Stimulated activated naive CD4-positive, alpha-beta T cell treated with Interleukin-2 at 50 U/mL for 16 hours (primary cell): ENCODE measurements around the gene ZNF558.
"Not testable (repeated sequence)": the region's sequence is repeated elsewhere in the genome, so short reads cannot be mapped to it uniquely, and the experiment has no call there.

Experiments used
- DNase-seq: peaks from one replicate; lab custom pipeline; 2025; lab: John Stamatoyannopoulos, UW

ZNF558 gene

GRCh38 chr19:8806661-8807060 lies 25.4 kb downstream of the ZNF558 start:
- DNase-seq: no peak

DNA sequence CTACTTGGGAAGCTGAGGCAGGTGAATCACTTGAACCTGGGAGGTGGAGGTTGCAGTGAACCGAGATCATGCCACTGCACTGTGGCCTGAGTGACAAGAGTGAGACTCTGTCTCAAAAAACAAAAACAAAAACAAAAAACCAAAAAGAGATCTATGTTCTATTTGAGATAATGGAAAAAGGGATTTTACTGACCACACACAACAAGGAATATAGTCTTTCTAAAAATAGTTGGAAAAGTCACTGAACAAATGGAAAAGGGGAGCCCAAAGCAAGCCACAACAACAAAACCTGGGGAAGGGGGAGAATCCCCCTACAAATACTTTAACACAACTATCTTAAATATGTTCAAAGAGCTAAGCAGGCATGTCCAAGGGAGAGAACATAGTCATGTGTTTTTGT lies 37.3 kb downstream of the ZNF558 start:
- no peak for DNase-seq

- not testable (repeated sequence) for DNase-seq
These were observed 58.5 kb downstream of the ZNF558 start for GRCh38 chr19:8773587-8773986.

DNA sequence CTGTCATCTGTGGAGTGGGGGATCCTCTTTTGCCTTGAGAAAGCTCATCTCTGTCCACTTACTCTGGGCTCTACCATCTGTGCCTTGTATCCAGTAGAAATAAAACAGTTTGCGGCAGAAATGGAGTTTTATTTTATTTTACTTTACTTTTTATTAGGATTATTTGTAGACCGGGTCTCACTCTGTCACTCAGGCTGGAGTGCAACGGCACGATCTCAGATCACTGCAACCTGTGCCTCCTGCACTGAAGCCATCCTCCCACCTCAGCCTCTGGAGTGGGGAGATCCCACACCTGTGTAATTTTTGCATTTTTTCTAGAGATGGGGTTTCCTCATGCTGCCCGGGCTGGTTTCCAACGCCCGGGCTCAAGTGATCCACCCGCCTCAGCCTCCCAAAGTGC lies 62.8 kb downstream of the ZNF558 start:
- not testable (repeated sequence) for DNase-seq

DNA sequence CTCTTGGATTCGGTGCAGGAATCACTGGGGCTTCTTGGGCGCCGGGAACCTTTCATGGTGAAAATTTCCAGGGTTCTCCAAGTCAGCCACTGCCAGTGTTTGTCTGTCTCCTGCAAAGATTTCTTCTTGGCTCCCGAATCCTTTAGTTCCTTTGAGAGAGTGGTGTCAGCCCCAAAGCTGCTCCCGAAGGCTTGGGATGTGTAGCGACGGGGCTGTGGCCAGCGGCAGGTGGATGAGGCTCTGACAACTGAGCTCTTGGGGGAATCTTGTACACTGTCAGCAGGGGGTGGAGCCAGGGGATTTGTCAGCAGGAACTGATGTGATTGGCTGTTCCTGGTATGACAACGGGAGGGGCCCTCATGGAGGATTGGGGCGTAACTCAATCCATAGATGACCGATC lies 64.8 kb downstream of the ZNF558 start:
- not testable (repeated sequence) for DNase-seq
